ENCODE measurements around the gene FYB1.

- TF ChIP-seq CTCF (IDR thresholded peaks at IDR 0.05; ENCODE audit: insufficient read depth, low read length) (no peak), GABPA (IDR thresholded peaks at IDR 0.05; ENCODE audit: low read depth) (no peak), POLR2AphosphoS5 (IDR thresholded peaks at IDR 0.05; ENCODE audit: low read depth) (no peak), REST (IDR thresholded peaks at IDR 0.05; ENCODE audit: insufficient replicate concordance, low read depth) (no peak), SPI1 (IDR thresholded peaks at IDR 0.05; ENCODE audit: borderline replicate concordance, low read depth) (no peak)
Measured at GRCh38 chr5:39082995-39083394, 136.4 kb downstream of the FYB1 start.

All from HL-60 (cell line).